ENCODE results near the gene ADAMTS20.
"Not testable (repeated sequence)": the region's sequence is repeated elsewhere in the genome, so short reads cannot be mapped to it uniquely, and the experiment has no call there.

ADAMTS20 gene

GRCh38 chr12:43571885-43572284 lies 19.9 kb upstream of the ADAMTS20 start:
- no peaks in the 10 kb centered on the region for H3K36me3 Mint-ChIP-seq (ENCODE audit: low read depth)
- TF ChIP-seq CTCF (IDR thresholded peaks at IDR 0.05), result no peak
- H3K9me3 Mint-ChIP-seq, result peaks cover 5% of the 10 kb centered on the region
- H3K4me3 Mint-ChIP-seq, result no peak overlapping the region
- DNase-seq, result no peak
- no peaks in the 10 kb centered on the region for H3K27me3 Mint-ChIP-seq (ENCODE audit: low read depth, poor library complexity)
- peaks cover 7% of the 10 kb centered on the region for H3K4me1 Mint-ChIP-seq
- H3K27ac Mint-ChIP-seq, result no peak overlapping the region

GRCh38 chr12:43556057-43556456 lies 4.1 kb upstream of the ADAMTS20 start:
- no peak for DNase-seq
- no peaks in the 10 kb centered on the region for H3K4me1 Mint-ChIP-seq
- peaks cover 7% of the 10 kb centered on the region for H3K36me3 Mint-ChIP-seq (ENCODE audit: low read depth)
- no peak for TF ChIP-seq CTCF (IDR thresholded peaks at IDR 0.05)
- peaks cover 44% of the 10 kb centered on the region for H3K9me3 Mint-ChIP-seq
- no peak overlapping the region for H3K27ac Mint-ChIP-seq
- peaks cover 20% of the 10 kb centered on the region for H3K27me3 Mint-ChIP-seq (ENCODE audit: low read depth, poor library complexity)
- no peak overlapping the region for H3K4me3 Mint-ChIP-seq

GRCh38 chr12:43551279-43551970 lies 578 bp downstream of the ADAMTS20 start:
- H3K4me1 Mint-ChIP-seq, result peaks cover 12% of the 10 kb centered on the region
- TF ChIP-seq CTCF (IDR thresholded peaks at IDR 0.05), result no peak
- peak overlapping the region; percentile 96 for H3K4me3 Mint-ChIP-seq
- DNase-seq, result peak; percentile 60
- H3K9me3 Mint-ChIP-seq, result peaks cover 11% of the 10 kb centered on the region
- H3K27ac Mint-ChIP-seq, result peak overlapping the region; percentile 32
- H3K36me3 Mint-ChIP-seq (ENCODE audit: low read depth), result peaks cover 27% of the 10 kb centered on the region
- H3K27me3 Mint-ChIP-seq (ENCODE audit: low read depth, poor library complexity), result peaks cover 45% of the 10 kb centered on the region

- H3K27ac Mint-ChIP-seq, result no peak overlapping the region
- H3K27me3 Mint-ChIP-seq (ENCODE audit: low read depth, poor library complexity), result peaks cover 45% of the 10 kb centered on the region
These were observed 1.2 kb downstream of the ADAMTS20 start for GRCh38 chr12:43550831-43551271.

GRCh38 chr12:43544703-43545102 lies 7.3 kb downstream of the ADAMTS20 start:
- H3K27ac Mint-ChIP-seq, result no peak overlapping the region
- H3K9me3 Mint-ChIP-seq, result no peaks in the 10 kb centered on the region
- no peak overlapping the region for H3K4me3 Mint-ChIP-seq
- no peak for TF ChIP-seq CTCF (IDR thresholded peaks at IDR 0.05)
- peaks cover 4% of the 10 kb centered on the region for H3K4me1 Mint-ChIP-seq
- peaks cover 42% of the 10 kb centered on the region for H3K36me3 Mint-ChIP-seq (ENCODE audit: low read depth)
- H3K27me3 Mint-ChIP-seq (ENCODE audit: low read depth, poor library complexity), result peaks cover 14% of the 10 kb centered on the region
- no peak for DNase-seq

More at GRCh38 chr12:43550831-43551271, 1.2 kb downstream of the ADAMTS20 start:
- H3K36me3 Mint-ChIP-seq (ENCODE audit: low read depth), result peaks cover 31% of the 10 kb centered on the region
- H3K4me1 Mint-ChIP-seq, result peaks cover 12% of the 10 kb centered on the region
- no peak for TF ChIP-seq CTCF (IDR thresholded peaks at IDR 0.05)
- DNase-seq, result peak; percentile 47
- peak overlapping the region; percentile 96 for H3K4me3 Mint-ChIP-seq
- H3K9me3 Mint-ChIP-seq, result peaks cover 8% of the 10 kb centered on the region

- Mint-ChIP-seq H3K9me3 (peaks cover 10% of the 10 kb centered on the region), H3K36me3 (ENCODE audit: low read depth) (peaks cover 29% of the 10 kb centered on the region), H3K27me3 (ENCODE audit: low read depth, poor library complexity) (peaks cover 7% of the 10 kb centered on the region), H3K4me1 (no peaks in the 10 kb centered on the region), H3K4me3 (no peak overlapping the region), H3K27ac (no peak overlapping the region)
- TF ChIP-seq CTCF (IDR thresholded peaks at IDR 0.05), result no peak
- no peak for DNase-seq
These were observed 11.5 kb downstream of the ADAMTS20 start for GRCh38 chr12:43540470-43540869.

GRCh38 chr12:43537675-43538074 lies 14.3 kb downstream of the ADAMTS20 start:
- H3K27ac Mint-ChIP-seq; DNase-seq; H3K27me3 Mint-ChIP-seq (ENCODE audit: low read depth, poor library complexity); H3K4me1 Mint-ChIP-seq; H3K4me3 Mint-ChIP-seq: not testable (repeated sequence)
- peaks cover 27% of the 10 kb centered on the region for H3K36me3 Mint-ChIP-seq (ENCODE audit: low read depth)
- H3K9me3 Mint-ChIP-seq, result peaks cover 15% of the 10 kb centered on the region
